ENCODE measurements around the gene KRT78.
"Not testable (repeated sequence)": the region's sequence is repeated elsewhere in the genome, so short reads cannot be mapped to it uniquely, and the experiment has no call there.

The KRT78 gene

GRCh38 chr12:52796429-52796794 is 52.4 kb downstream of the KRT78 start:
- no peak for DNase-seq (ENCODE audit: low spot score)

GRCh38 chr12:52795694-52796428 is 52.9 kb downstream of the KRT78 start, which contains the start of gene KRT3:
Gene KRT3 (minus strand): TSS chr12:52796117. CDS start chr12:52796042, 75 bp downstream.
- DNase-seq (ENCODE audit: low spot score), result no peak

- not testable (repeated sequence) for DNase-seq (ENCODE audit: low spot score)
These were observed 53.5 kb downstream of the KRT78 start for GRCh38 chr12:52795332-52795674.

- DNase-seq (ENCODE audit: low spot score), result no peak
These were observed 54.1 kb downstream of the KRT78 start for GRCh38 chr12:52794479-52795331.

- DNase-seq (ENCODE audit: low spot score), result no peak
These were observed 56.4 kb downstream of the KRT78 start for GRCh38 chr12:52792185-52793029.

DNA sequence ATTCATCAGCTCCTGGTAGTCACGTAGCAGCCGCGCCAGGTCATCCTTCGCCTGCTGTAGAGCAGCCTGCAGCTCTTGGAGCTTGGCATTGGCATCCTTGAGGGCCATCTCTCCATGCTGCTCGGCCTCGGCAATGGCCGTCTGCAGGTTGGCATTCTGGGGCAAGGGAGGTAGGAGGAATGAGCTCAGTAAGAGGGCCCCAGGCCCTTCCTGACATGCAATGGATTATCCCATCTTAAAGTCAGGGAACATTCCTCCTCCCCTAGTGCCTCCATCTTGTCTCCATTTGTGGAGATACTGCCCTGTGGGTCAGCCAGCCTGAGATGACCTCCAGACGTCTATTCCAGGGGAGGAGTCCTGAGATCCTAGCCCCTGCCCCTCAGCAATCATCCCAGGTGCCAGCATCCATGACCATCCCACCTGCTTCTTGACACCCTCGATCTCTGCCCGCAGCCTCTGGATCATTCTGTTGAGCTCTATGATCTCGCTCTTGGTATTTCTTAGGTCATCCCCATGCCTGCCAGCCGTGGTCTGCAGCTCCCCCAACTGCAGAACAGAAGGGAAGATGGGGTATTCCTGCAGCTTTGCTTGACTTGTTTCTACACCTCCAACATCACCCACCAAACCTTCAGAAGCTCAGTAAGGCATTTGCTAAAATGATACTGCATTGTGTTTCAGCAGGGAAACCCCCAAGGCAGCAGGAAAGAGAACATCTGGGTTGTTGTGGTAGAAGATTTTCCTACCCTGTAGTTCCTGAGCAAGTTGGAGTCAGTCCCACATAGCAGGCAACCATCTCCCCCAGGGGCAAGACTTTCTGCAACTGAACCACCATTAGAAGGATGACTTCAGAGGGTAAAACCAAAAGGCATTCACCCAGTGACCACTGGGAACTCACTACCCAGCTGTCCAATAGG is 57.3 kb downstream of the KRT78 start:
- DNase-seq (ENCODE audit: low spot score), result no peak

DNA sequence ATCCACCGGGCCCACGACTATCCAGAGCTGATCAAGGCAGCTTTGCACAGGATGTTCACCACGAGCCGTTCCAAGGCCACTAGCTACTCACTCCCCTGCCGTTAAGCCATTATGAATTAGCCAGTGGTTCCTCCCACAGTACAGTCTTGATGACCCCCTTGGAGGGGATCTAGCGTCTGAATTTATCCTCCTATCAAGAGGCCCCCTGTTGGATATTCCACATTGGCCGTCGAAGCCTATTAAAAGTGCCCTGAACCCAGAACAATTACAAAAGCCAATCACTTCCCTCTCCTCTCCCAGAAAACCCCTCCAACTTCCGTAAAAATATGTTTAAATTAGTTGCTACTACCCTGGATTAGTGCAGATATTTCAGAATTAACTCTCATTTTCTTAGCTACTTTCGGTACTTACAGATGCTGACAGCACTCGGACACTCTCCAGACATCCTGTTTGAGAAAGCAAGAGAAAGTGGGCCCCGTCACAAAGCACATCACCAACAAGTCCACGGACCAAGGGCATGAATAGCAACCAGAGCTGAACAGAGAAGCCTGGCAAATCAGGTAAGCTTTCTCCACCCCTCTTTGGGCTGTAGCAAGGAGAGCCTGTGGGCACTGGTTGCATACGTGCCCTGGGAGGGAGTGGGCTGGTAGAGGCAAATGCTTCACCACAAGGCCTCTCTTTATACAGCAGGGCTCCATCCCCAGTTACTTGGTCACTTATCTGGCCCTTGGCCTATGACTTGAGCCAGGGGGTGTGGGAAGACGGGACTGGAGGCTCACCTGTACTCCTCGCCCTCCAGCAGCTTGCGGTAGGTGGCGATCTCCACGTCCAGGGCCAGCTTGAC is 58.1 kb downstream of the KRT78 start:
- DNase-seq (ENCODE audit: low spot score), result no peak

DNA sequence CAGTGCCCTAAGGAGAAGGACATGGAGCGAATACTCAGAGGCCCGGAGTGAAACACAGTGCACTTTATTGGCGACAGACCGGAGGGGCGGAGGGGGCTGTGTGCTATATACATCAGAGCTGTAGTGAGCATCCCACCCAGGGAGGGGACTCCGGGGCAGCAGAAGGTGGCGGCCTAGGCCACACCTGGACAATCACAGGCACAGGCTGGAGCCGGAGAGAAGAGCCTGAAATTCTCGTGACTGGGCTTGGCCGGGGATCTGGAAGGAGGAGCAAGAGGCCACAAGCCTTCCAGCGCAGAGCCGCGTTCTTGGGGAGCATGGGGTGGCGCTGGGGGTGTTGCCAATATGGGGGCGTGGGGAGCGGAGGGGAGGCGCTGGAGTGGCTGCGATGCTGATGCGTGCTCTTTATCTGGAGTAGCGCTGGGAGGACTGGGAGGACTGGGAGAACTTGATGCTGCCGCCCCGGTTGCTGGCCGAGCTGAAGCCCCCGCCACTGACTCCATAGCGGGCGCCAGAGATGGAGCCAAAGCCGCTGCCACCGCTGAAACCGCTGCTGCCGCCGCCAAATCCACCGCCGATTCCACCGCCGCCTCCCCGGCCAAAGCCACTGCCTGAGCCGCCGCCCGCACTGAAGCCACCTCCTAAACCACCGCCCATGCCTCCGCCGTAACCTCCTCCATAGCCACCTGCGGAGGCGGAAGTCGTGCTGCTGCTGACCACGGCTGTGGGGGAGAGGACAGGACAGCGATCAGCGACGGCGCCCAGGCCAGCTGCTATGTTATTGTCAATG is 59.0 kb downstream of the KRT78 start:
- no peak for DNase-seq (ENCODE audit: low spot score)

GRCh38 chr12:52788876-52789636 is 59.7 kb downstream of the KRT78 start:
- no peak for DNase-seq (ENCODE audit: low spot score)

- DNase-seq (ENCODE audit: low spot score), result no peak
These were observed 60.5 kb downstream of the KRT78 start for GRCh38 chr12:52788192-52788875.

Data from left forelimb (tissue), 1 donor.